Sigmoid colon (tissue), 7 donors: Measurements from ENCODE around the gene CSH2. TPM values are rescaled to one million over a fixed set of nuclear protein-coding genes. Genes with fewer than 3 reads are reported as not detected.

Experiments used
- DNase-seq: peaks from one replicate; pipeline ENCODE4 v3.0.0-alpha.2; 2019
- H3K27ac ChIP-seq, 4 donors: fragments of 200-600 bp; sonication (generic); one replicate each; pipeline ENCODE4 v1.5.1; 2016 to 2019; ENCODE audit warnings: mild to moderate bottlenecking in 1 of 4
- H3K27me3 ChIP-seq, 3 donors: fragments of 200-600 bp; sonication (generic); one replicate each; pipeline ENCODE4 v1.5.1; 2019; ENCODE audit warnings: mild to moderate bottlenecking in 1 of 3
- H3K36me3 ChIP-seq, 4 donors: fragments of 200-600 bp; sonication (generic); one replicate each; pipeline ENCODE4 v1.5.1; 2016 to 2019
- H3K4me1 ChIP-seq, 4 donors: fragments of 200-600 bp; sonication (generic); one replicate each; pipeline ENCODE4 v1.5.1; 2017 to 2019
- H3K4me3 ChIP-seq, 4 donors: fragments of 200-600 bp; sonication (generic); one replicate each; pipeline ENCODE4 v1.5.1; 2017 to 2019; ENCODE audit warnings: mild to moderate bottlenecking in 2 of 4, moderate library complexity in 1 of 4
- H3K9me3 ChIP-seq, 4 donors: fragments of 200-600 bp in 3 of 4; sonication (generic) in 3 of 4; one replicate each; pipeline versions ENCODE4 v1.5.1 to v1.6.1; 2013 to 2019
- CTCF ChIP-seq, 4 experiments: fragments of 450-650 bp in 3 of 4; fragments of 200-600 bp in 1 of 4; IDR thresholded peaks; one replicate each; pipeline ENCODE4 v1.5.1; 2016 to 2019; ENCODE audit warnings: antibody characterized with exemption in 4 of 4, mild to moderate bottlenecking in 3 of 4, moderate library complexity in 2 of 4
- EP300 ChIP-seq, 4 donors: sonication (generic); formaldehyde crosslinking; IDR thresholded peaks; one replicate each; pipeline ENCODE4 v1.6.1; 2017; ENCODE audit warnings: antibody characterized with exemption in 4 of 4
- POLR2A ChIP-seq, 2 donors: fragments of 450-650 bp; IDR thresholded peaks; one replicate each; pipeline ENCODE4 v1.6.1; 2016; ENCODE audit warnings: antibody characterized with exemption in 2 of 2, mild to moderate bottlenecking in 2 of 2, moderate library complexity in 2 of 2
- POLR2AphosphoS5 ChIP-seq, 4 donors: sonication (generic); formaldehyde crosslinking; IDR thresholded peaks; one replicate each; pipeline ENCODE4 v1.6.1; 2017; ENCODE audit warnings: antibody characterized with exemption in 4 of 4
- WGBS, 2 donors: extraction: QIAGEN DNeasy Blood & Tissue Kit; methylation state at CpG; one replicate each; pipeline ENCODE4 v1.1.7; 2013; 5-methylcytosine and 5-hydroxymethylcytosine counted together
- intact Hi-C: fragments of 100-400 bp; cut with DNase I; formaldehyde crosslinking; loops from one replicate; pipeline ENCODE4 v1.15.1; 2023
- polyA plus RNA-seq, 3 donors: library from polyadenylated mRNA; stranded (reverse); fragments of 200-250 nt; gene quantifications; one replicate each; pipeline ENCODE4 v1.2.3, GENCODE V29; 2013
- total RNA-seq, 4 donors: library from RNA; depleted of rRNA; stranded (reverse); fragments of >200 nt; gene quantifications; one replicate each; pipeline ENCODE4 v1.1.0, GENCODE V29; 2016
- donor health status: healthy with polysubstance abuse.
- donor health status: Bipolar disorder and iron deficiency.
- donor health status: healthy.

CSH2 gene
- total and polyA plus RNA-seq, 7 donors = not detected

GRCh38 chr17:63841350-63842172, 31.9 kb downstream of the CSH2 start:
- H3K4me3 ChIP-seq = peak overlapping the region; percentile 71 to 95 (median 91)
- H3K27ac ChIP-seq = peak overlapping the region; percentile 93 to 99 (median 96)
- H3K27me3 ChIP-seq = no peaks in the 10 kb centered on the region
- H3K36me3 ChIP-seq = peaks cover 0 to 9% (median 5%) of the 10 kb centered on the region in 4 donors
- H3K4me1 ChIP-seq = peaks cover 3 to 71% (median 62%) of the 10 kb centered on the region in 4 donors
- TF ChIP-seq POLR2A (IDR thresholded peaks at IDR 0.05) (no peak), EP300 (IDR thresholded peaks at IDR 0.05) (no peak), POLR2AphosphoS5 (IDR thresholded peaks at IDR 0.05) (no peak), CTCF (IDR thresholded peaks at IDR 0.05) (no peak)
- intact Hi-C loops = loop anchor here (1.0 to 2.0 kb wide), 2 partner anchors 14 to 67 kb away; partner anchors contain the start of genes DDX42, FTSJ3 and PSMC5
- peak; percentile 89 for DNase-seq
- H3K9me3 ChIP-seq = no peaks in the 10 kb centered on the region
- 2 to 4% methylated on average over 26 of the region's 26 CpGs for WGBS, 2 donors

- TF ChIP-seq CTCF (IDR thresholded peaks at IDR 0.05) = no peak
- no peak for TF ChIP-seq POLR2AphosphoS5 (IDR thresholded peaks at IDR 0.05)
- TF ChIP-seq POLR2A (IDR thresholded peaks at IDR 0.05) = no peak
- TF ChIP-seq EP300 (IDR thresholded peaks at IDR 0.05) = no peak
- intact Hi-C loops = no loop called here
- Histone ChIP-seq H3K4me1 (peaks cover 3 to 71% (median 64%) of the 10 kb centered on the region in 4 donors), H3K27me3 (no peaks in the 10 kb centered on the region), H3K36me3 (peaks cover 0 to 17% (median 12%) of the 10 kb centered on the region in 4 donors), H3K9me3 (no peaks in the 10 kb centered on the region), H3K27ac (peak overlapping the region; percentile 93 to 99 (median 96)), H3K4me3 (peak overlapping the region; percentile 71 to 95 (median 91))
- DNase-seq = no peak
- WGBS, 2 donors = 62 to 66% methylated on average over 4 of the region's 4 CpGs
Observed at GRCh38 chr17:63840591-63841349, 32.7 kb downstream of the CSH2 start.

- TF ChIP-seq EP300 (IDR thresholded peaks at IDR 0.05) = peak in 3 of 4 donors; percentile 35 to 91 (median 68)
- TF ChIP-seq POLR2A (IDR thresholded peaks at IDR 0.05) = peak in 1 of 2 donors; percentile 13
- TF ChIP-seq CTCF (IDR thresholded peaks at IDR 0.05) = no peak
- peak; percentile 80 to 88 (median 86) for TF ChIP-seq POLR2AphosphoS5 (IDR thresholded peaks at IDR 0.05)
- H3K4me1 ChIP-seq = peaks cover 3 to 73% (median 63%) of the 10 kb centered on the region in 4 donors
- H3K4me3 ChIP-seq = peak overlapping the region; percentile 11 to 91 (median 59)
- peak; percentile 99 for DNase-seq
- no peaks in the 10 kb centered on the region for H3K9me3 ChIP-seq
- H3K27ac ChIP-seq = peak overlapping the region; percentile 93 to 99 (median 96)
- peaks cover 8 to 37% (median 31%) of the 10 kb centered on the region in 4 donors for H3K36me3 ChIP-seq
- intact Hi-C loops = no loop called here
- WGBS, 2 donors = 50 to 52% methylated on average over 7 of the region's 7 CpGs
- H3K27me3 ChIP-seq = no peaks in the 10 kb centered on the region
Observed at GRCh38 chr17:63838631-63839171, 34.8 kb downstream of the CSH2 start.

GRCh38 chr17:63837962-63838600, 35.4 kb downstream of the CSH2 start:
- no peak for DNase-seq
- H3K9me3 ChIP-seq = no peaks in the 10 kb centered on the region
- peak overlapping the region; percentile 93 to 99 (median 96) for H3K27ac ChIP-seq
- H3K27me3 ChIP-seq = no peaks in the 10 kb centered on the region
- WGBS, 2 donors = 82 to 86% methylated on average over 5 of the region's 5 CpGs
- H3K36me3 ChIP-seq = peaks cover 14 to 44% (median 37%) of the 10 kb centered on the region in 4 donors
- TF ChIP-seq POLR2AphosphoS5 (IDR thresholded peaks at IDR 0.05) (no peak), CTCF (IDR thresholded peaks at IDR 0.05) (no peak), POLR2A (IDR thresholded peaks at IDR 0.05) (no peak), EP300 (IDR thresholded peaks at IDR 0.05) (no peak)
- intact Hi-C loops = no loop called here
- H3K4me3 ChIP-seq = peak overlapping the region in 3 of 4 donors; percentile 19 to 91 (median 20)
- H3K4me1 ChIP-seq = peaks cover 3 to 67% (median 59%) of the 10 kb centered on the region in 4 donors
